GM12878 (cell line): Measurements from ENCODE around the gene MYL12A. TPM values are rescaled to one million over a fixed set of nuclear protein-coding genes. Genes with fewer than 3 reads are reported as not detected.

ENCODE experiments used
- ATAC-seq: fragments of 200-7000 bp; cut with Tn5 transposase; 3 replicates; pipeline ENCODE4 v1.9.1; 2020; ENCODE audit warnings: mild to moderate bottlenecking, moderate library complexity
- BruUV-seq: library from RNA; stranded (reverse); fragments of 400-500 nt; replicated peaks from 2 replicates; lab custom pipeline; 2021; lab: Mats Ljungman, UMichigan
- CTCF ChIA-PET: fragments of 300-600 bp; sonication (Branson Sonifier 250); formaldehyde crosslinking; extraction: SDS; loops from one replicate; lab custom pipeline; 2021; ENCODE audit warnings: inconsistent platforms; lab: Yijun Ruan, JAX
- POLR2A ChIA-PET: fragments of 350-600 bp; formaldehyde crosslinking; extraction: SDS; loops from one replicate; lab custom pipeline; 2021; ENCODE audit warnings: inconsistent platforms; lab: Charles Lee
- RAD21 ChIA-PET: fragments of 300-600 bp; sonication (Branson Sonifier 250); formaldehyde crosslinking; loops from one replicate; lab custom pipeline; 2023; ENCODE audit warnings: antibody characterized with exemption; ENCODE audit not compliant: unreplicated experiment; lab: Charles Lee
- SMC1A ChIA-PET: fragments of 300-600 bp; sonication (Branson Sonifier 250); formaldehyde crosslinking; loops from one replicate; lab custom pipeline; 2023; ENCODE audit not compliant: unreplicated experiment, uncharacterized antibody; lab: Charles Lee
- DNase-seq: peaks from one replicate; pipeline ENCODE4 v3.0.0-alpha.2; 2011; ENCODE audit warnings: low read depth, low spot score
- FAIRE-seq: peaks from 3 replicates; lab custom pipeline; 2011; peaks lifted over from hg19 to GRCh38; lab: Jason Lieb, UNC
- H2AFZ ChIP-seq: 2 replicates; pipeline ENCODE4 v1.6.0; 2011; ENCODE audit warnings: low read depth, low read length, control low read depth; ENCODE audit not compliant: control insufficient read depth
- H3K27ac ChIP-seq: 2 replicates; pipeline ENCODE4 v1.5.1; 2011; ENCODE audit warnings: control low read depth; ENCODE audit not compliant: control insufficient read depth, insufficient read depth
- H3K27me3 ChIP-seq, 2 experiments: replicated peaks in 1 of 2; 2 replicates each; pipeline versions ENCODE4 v1.6.0 to v1.6.1; 2011; ENCODE audit warnings: low read length in 1 of 2; ENCODE audit not compliant: control insufficient read depth in 2 of 2, insufficient read depth in 2 of 2
- H3K36me3 ChIP-seq, 2 experiments: 2 replicates each; pipeline ENCODE4 v1.5.1; 2011; ENCODE audit warnings: low read length in 1 of 2; ENCODE audit not compliant: control insufficient read depth in 2 of 2, insufficient read depth in 2 of 2
- H3K4me1 ChIP-seq: 2 replicates; pipeline ENCODE4 v1.6.1; 2011; ENCODE audit warnings: mild to moderate bottlenecking, low read length, moderate library complexity, mixed read lengths; ENCODE audit not compliant: control insufficient read depth, insufficient read depth
- H3K4me2 ChIP-seq: 2 replicates; pipeline ENCODE4 v1.6.0; 2011; ENCODE audit warnings: control low read depth; ENCODE audit not compliant: control insufficient read depth, insufficient read depth
- H3K4me3 ChIP-seq: fragments of 200-600 bp; sonication (generic); 2 replicates; pipeline ENCODE4 v1.5.1; 2016
- H3K79me2 ChIP-seq: 2 replicates; pipeline ENCODE4 v1.6.0; 2011; ENCODE audit warnings: low read length; ENCODE audit not compliant: control insufficient read depth, insufficient read depth
- H3K9ac ChIP-seq: 2 replicates; pipeline ENCODE4 v1.8.0; 2011; ENCODE audit warnings: low read length, control low read depth, mixed read lengths; ENCODE audit not compliant: control insufficient read depth, insufficient read depth
- H3K9me3 ChIP-seq: replicated peaks from 3 replicates; pipeline ENCODE4 v1.5.1; 2011; ENCODE audit warnings: mild to moderate bottlenecking, low read length; ENCODE audit not compliant: control insufficient read depth, insufficient read depth
- H4K20me1 ChIP-seq: 2 replicates; pipeline ENCODE4 v1.6.0; 2011; ENCODE audit not compliant: control insufficient read depth, insufficient read depth
- BMI1 ChIP-seq: fragments of 450-650 bp; IDR thresholded peaks from 2 replicates; pipeline ENCODE4 v1.6.1; 2016; ENCODE audit warnings: mild to moderate bottlenecking, moderate library complexity, borderline replicate concordance
- CREM ChIP-seq: IDR thresholded peaks from 2 replicates; pipeline ENCODE4 v1.6.1; 2014; ENCODE audit warnings: antibody characterized with exemption, low read depth
- CTCF ChIP-seq, 3 experiments: IDR thresholded peaks in 2 of 3; conservative IDR thresholded peaks in 1 of 3; 2 replicates each; pipeline ENCODE4 v1.5.1; 2011; ENCODE audit warnings: low read depth in 3 of 3, low read length in 3 of 3, mild to moderate bottlenecking in 3 of 3, control low read depth in 2 of 3, moderate library complexity in 2 of 3, inconsistent platforms in 1 of 3, mixed read lengths in 1 of 3; ENCODE audit not compliant: control insufficient read depth in 2 of 3, insufficient read depth in 1 of 3; ENCODE audit errors: extremely low read depth in 1 of 3
- EZH2 ChIP-seq: IDR thresholded peaks from 2 replicates; pipeline ENCODE4 v1.6.1; 2012; ENCODE audit warnings: low read depth, mild to moderate bottlenecking, control low read depth, inconsistent platforms, low read length, borderline replicate concordance; ENCODE audit not compliant: control insufficient read depth
- NFIC ChIP-seq: IDR thresholded peaks from 2 replicates; pipeline ENCODE4 v1.6.1; 2012; ENCODE audit warnings: low read depth, mild to moderate bottlenecking, inconsistent platforms, low read length, moderate library complexity
- NR2C1 ChIP-seq: fragments of 450-650 bp; IDR thresholded peaks from 2 replicates; pipeline ENCODE4 v1.6.1; 2017; ENCODE audit warnings: antibody characterized with exemption, mild to moderate bottlenecking, moderate library complexity
- RAD21 ChIP-seq: IDR thresholded peaks from 2 replicates; pipeline ENCODE4 v1.6.1; 2011; ENCODE audit warnings: mild to moderate bottlenecking, low read depth, low read length, moderate library complexity; ENCODE audit not compliant: insufficient read depth
- SRF ChIP-seq, 2 experiments: IDR thresholded peaks; 2 replicates each; pipeline ENCODE4 v1.6.1; 2011; ENCODE audit warnings: low read depth in 2 of 2, low read length in 2 of 2, mild to moderate bottlenecking in 1 of 2, moderate library complexity in 1 of 2
- TBL1XR1 ChIP-seq: IDR thresholded peaks from 2 replicates; pipeline ENCODE4 v1.6.1; 2012; ENCODE audit warnings: low read depth, low read length, improper control_type of control experiment
- TCF7 ChIP-seq: IDR thresholded peaks from 2 replicates; pipeline ENCODE4 v1.6.1; 2014; ENCODE audit warnings: antibody characterized with exemption, borderline replicate concordance
- ZNF384 ChIP-seq: IDR thresholded peaks from 2 replicates; pipeline ENCODE4 v1.6.1; 2012; ENCODE audit warnings: low read depth, mild to moderate bottlenecking, low read length, improper control_type of control experiment, borderline replicate concordance
- WGBS: methylation state at CpG from one replicate; pipeline ENCODE4 v1.1.6; 2016; ENCODE audit warnings: low lambda C conversion rate; ENCODE audit not compliant: insufficient replicate concordance, insufficient coverage; ENCODE audit errors: missing lambda C conversion rate; 5-methylcytosine and 5-hydroxymethylcytosine counted together
- in situ Hi-C: fragments of 300-500 bp; cut with MboI; formaldehyde crosslinking; loops from 9 replicates; pipeline ENCODE4 v1.14.3; 2018; ENCODE audit warnings: mixed read lengths
- intact Hi-C: fragments of 100-400 bp; cut with micrococcal nuclease; formaldehyde crosslinking; loops from one replicate; pipeline ENCODE4 v1.14.2; 2022; ENCODE audit not compliant: unreplicated experiment
- polyA plus RNA-seq, 11 experiments: library from polyadenylated mRNA; depleted of rRNA in 4 of 11; unstranded in 6 of 11; stranded (reverse) in 5 of 11; fragments of >200 nt; fragmentation: Nextera tagmentation in 4 of 11; fragmentation: Illumina TruSeq in 1 of 11; extraction: Ambion mirVana in 4 of 11; extraction: Trizol in 1 of 11; gene quantifications; 1 replicate in 1 of 11; 2 replicates in 10 of 11; pipeline versions ENCODE4 v1.2.1 to v1.2.3, GENCODE V29; 2011 to 2016; ENCODE audit warnings: inconsistent platforms in 2 of 11, missing spikeins in 2 of 11, low read depth in 1 of 11
- total RNA-seq, 4 experiments: library from RNA; depleted of rRNA in 3 of 4; stranded (reverse); fragments of >200 nt in 3 of 4; fragmentation: Illumina TruSeq in 1 of 4; extraction: Trizol in 1 of 4; gene quantifications; 2 replicates each; pipeline versions ENCODE4 v1.2.1 to v1.2.3, GENCODE V29; 2013 to 2021
- TF ChIP-seq, protein P1 (sequence below): fragments of 450-650 bp; IDR thresholded peaks from 2 replicates; pipeline ENCODE4 v1.6.1; 2014; ENCODE audit warnings: mild to moderate bottlenecking
- TF ChIP-seq, protein P2 (sequence below): IDR thresholded peaks from 2 replicates; pipeline ENCODE4 v1.6.1; 2012; ENCODE audit warnings: low read depth, low read length, improper control_type of control experiment

MYL12A gene
- total and polyA plus RNA-seq, 10 of the 15 experiments (the other 5 are each of a cell fraction or from before 2014, with no cell fraction given): 488 to 1,663 (median 924) TPM

DNA sequence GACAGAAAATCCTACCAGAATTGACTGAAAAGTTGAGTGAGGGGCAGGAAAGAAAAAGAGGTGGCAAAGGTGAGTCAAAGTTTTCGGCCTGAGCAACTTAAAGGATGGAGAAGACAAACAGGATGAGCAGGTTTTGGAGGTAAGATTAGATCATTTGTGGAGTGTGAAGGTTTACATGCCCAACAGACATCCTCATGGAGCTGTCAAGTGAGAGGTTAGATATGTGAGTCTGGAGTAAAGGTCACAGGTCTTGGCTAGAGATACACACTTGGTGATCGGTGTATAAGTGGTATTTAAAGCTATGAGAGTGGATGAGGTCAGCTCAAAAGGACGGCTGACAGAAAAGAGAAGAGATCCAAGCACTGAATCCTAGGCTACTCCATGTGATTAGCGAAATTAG is 11.1 kb upstream of the MYL12A start:
- Histone ChIP-seq H3K4me3 (no peak overlapping the region), H3K79me2 (no peaks in the 10 kb centered on the region), H3K27me3 (no peaks in the 10 kb centered on the region), H2AFZ (no peak overlapping the region), H3K4me1 (no peaks in the 10 kb centered on the region), H3K9ac (no peak overlapping the region), H3K4me2 (no peak overlapping the region), H4K20me1 (no peaks in the 10 kb centered on the region), H3K27ac (no peak overlapping the region), H3K9me3 (peaks cover 5% of the 10 kb centered on the region; the same call in 2 of the 3 replicates), H3K36me3 (no peaks in the 10 kb centered on the region; a peak in 1 of 4 replicates)
- DNase-seq (no peak), ATAC-seq (no peak), FAIRE-seq (no peak)
- ChIA-PET CTCF (no interaction called here), SMC1A (no interaction called here), POLR2A (no interaction called here), RAD21 (no interaction called here)
- 72% methylated on average over 4 of the region's 4 CpGs for WGBS
- in situ Hi-C loops: no loop called here
- TF ChIP-seq NR2C1 (no peak), CREM (no peak)
- TF ChIP-seq, protein P1, sequence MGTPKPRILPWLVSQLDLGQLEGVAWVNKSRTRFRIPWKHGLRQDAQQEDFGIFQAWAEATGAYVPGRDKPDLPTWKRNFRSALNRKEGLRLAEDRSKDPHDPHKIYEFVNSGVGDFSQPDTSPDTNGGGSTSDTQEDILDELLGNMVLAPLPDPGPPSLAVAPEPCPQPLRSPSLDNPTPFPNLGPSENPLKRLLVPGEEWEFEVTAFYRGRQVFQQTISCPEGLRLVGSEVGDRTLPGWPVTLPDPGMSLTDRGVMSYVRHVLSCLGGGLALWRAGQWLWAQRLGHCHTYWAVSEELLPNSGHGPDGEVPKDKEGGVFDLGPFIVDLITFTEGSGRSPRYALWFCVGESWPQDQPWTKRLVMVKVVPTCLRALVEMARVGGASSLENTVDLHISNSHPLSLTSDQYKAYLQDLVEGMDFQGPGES: no peak
- TF ChIP-seq, protein P2, sequence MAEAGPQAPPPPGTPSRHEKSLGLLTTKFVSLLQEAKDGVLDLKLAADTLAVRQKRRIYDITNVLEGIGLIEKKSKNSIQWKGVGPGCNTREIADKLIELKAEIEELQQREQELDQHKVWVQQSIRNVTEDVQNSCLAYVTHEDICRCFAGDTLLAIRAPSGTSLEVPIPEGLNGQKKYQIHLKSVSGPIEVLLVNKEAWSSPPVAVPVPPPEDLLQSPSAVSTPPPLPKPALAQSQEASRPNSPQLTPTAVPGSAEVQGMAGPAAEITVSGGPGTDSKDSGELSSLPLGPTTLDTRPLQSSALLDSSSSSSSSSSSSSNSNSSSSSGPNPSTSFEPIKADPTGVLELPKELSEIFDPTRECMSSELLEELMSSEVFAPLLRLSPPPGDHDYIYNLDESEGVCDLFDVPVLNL: no peak
- intact Hi-C loops: no loop called here
- BruUV-seq: no TSS peak

- WGBS: 69% methylated on average over 2 of the region's 2 CpGs
- no peak overlapping the region for H3K9ac ChIP-seq
- ChIA-PET RAD21 (interaction anchor here (0.6 kb wide), 1 partner anchor 72 kb away, joined by 4 read pairs; no protein-coding TSS in a partner anchor), SMC1A (interaction anchor here (1.0 kb wide), 1 partner anchor 122 kb away, joined by 3 read pairs; no protein-coding TSS in a partner anchor), POLR2A (interaction anchor here (0.6 kb wide), 1 partner anchor 51 kb away, joined by 6 read pairs; no protein-coding TSS in a partner anchor), CTCF (interaction anchor here (0.9 to 1.8 kb wide), 6 partner anchors 9 to 88 kb away, joined by 3 to 8 read pairs (median 4); partner anchors contain the start of gene MYOM1)
- peaks cover 3% of the 10 kb centered on the region for H3K79me2 ChIP-seq
- H3K4me2 ChIP-seq: no peak overlapping the region
- TF ChIP-seq SRF (IDR thresholded peaks at IDR 0.05; ENCODE audit: low read depth in 2 of 2, low read length in 2 of 2) (no peak), TBL1XR1 (no peak), EZH2 (no peak), BMI1 (no peak), ZNF384 (no peak), CTCF (IDR thresholded peaks at IDR 0.05 in 2 of 3, conservative IDR thresholded peaks at IDR 0.05 in 1 of 3; ENCODE audit: control insufficient read depth in 2 of 3, extremely low read depth in 1 of 3, insufficient read depth in 1 of 3, low read depth in 3 of 3, low read length in 3 of 3) (0 out of 6 replicates have a peak, but pooled peaks of 1 of the 3 experiments have one; percentile 24), TCF7 (no peak), NFIC (no peak), RAD21 (peak; percentile 18; the same call in 1 of the 2 replicates)
- no peak overlapping the region for H3K4me3 ChIP-seq
- H3K27ac ChIP-seq: no peak overlapping the region
- H3K4me1 ChIP-seq: no peaks in the 10 kb centered on the region
- ATAC-seq (no peak), DNase-seq (no peak), FAIRE-seq (no peak)
- H3K9me3 ChIP-seq: peaks cover 13% of the 10 kb centered on the region
- no peaks in the 10 kb centered on the region for H4K20me1 ChIP-seq
- H3K36me3 ChIP-seq: no peaks in the 10 kb centered on the region; a peak in 1 of 4 replicates
- in situ Hi-C loops (no loop called here), intact Hi-C loops (no loop called here)
- no peak overlapping the region for H2AFZ ChIP-seq
- BruUV-seq: no TSS peak
- no peaks in the 10 kb centered on the region for H3K27me3 ChIP-seq
Observed at GRCh38 chr18:3238742-3239141, 8.9 kb upstream of the MYL12A start.
